ENCODE results near the gene TMEM106A.
"Not testable (repeated sequence)": the region's sequence is repeated elsewhere in the genome, so short reads cannot be mapped to it uniquely, and the experiment has no call there.

Gene TMEM106A

GRCh38 chr17:43216369-43216761 lies 4.7 kb downstream of the TMEM106A start:
- DNase-seq (ENCODE audit: low read depth) = no peak

DNA sequence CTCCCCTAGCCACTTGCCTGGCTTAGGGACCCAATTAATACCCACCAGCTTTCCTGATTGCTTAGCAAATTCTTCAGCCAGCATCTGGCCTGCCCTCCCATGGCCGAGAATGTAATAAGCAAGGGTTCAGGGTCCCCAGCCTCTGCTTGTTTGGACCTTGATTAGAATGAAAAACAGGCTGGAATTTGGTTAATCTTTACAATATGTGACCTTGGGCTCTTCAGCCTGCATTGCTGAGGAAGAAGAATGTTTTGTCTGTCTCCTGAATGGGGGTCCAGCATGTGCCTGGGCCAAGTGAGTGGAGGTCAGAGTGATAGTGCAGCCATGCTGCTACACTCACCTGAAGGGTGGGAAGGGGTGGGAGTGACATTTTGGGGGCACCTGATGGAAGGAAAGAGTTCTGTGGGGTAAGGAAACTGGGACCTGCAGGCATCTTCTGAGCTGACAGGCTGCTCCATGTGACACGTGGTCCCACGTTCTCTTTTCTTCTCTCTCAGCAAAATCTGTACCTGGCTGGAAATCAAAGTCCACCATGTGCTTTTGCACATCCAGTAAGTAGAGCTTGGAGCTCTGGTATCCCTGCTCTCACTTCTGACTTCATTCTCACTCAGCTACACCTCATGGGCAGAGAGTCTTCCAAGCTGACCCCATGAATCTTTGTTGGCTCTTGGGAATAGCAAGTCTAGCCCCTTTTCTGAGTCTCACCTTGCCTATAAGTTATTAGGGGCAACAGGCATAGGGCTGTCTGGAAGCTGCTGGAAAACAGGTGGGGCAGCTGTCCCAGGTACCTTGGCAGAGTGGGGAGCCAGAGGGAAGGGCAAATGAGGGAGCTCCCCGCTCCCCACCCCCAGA lies 5.3 kb downstream of the TMEM106A start:
- DNase-seq (ENCODE audit: low read depth) = no peak

GRCh38 chr17:43217614-43218087 lies 6.0 kb downstream of the TMEM106A start:
- DNase-seq (ENCODE audit: low read depth) = no peak

- DNase-seq (ENCODE audit: low read depth) = no peak
These were observed 7.3 kb downstream of the TMEM106A start for GRCh38 chr17:43219001-43219400.

DNA sequence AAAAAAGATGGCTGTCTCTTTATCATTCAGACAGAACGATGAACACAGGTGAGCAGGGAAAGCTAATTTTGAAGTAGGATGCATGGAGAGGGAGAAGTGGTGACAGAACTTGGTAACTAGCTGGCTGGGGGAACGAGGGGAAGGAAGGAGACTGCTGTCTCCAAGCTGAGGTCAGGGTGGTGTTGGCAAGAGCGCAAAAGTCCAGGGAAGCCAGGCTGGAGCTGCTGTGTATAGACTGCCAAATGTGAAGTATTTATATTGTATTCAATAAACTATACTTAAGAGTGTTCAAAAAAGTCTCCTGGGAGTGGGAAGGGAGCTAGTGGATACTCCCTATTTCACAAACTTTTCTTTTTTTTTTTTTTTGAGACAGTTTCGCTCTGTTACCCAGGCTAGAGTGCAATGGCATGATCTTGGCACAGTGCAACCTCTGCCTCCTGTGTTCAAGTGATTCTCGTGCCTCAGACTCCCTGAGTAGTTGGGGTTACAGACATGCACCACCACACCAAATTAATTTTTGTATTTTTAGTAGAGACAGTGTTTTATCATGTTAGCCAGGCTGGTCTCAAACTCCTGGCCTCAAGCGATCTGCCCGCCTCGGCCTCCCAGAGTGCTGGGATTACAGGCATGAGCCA lies 8.2 kb downstream of the TMEM106A start:
- no peak for DNase-seq (ENCODE audit: low read depth)

- DNase-seq (ENCODE audit: low read depth) = no peak
These were observed 8.9 kb downstream of the TMEM106A start for GRCh38 chr17:43220511-43221125.

DNA sequence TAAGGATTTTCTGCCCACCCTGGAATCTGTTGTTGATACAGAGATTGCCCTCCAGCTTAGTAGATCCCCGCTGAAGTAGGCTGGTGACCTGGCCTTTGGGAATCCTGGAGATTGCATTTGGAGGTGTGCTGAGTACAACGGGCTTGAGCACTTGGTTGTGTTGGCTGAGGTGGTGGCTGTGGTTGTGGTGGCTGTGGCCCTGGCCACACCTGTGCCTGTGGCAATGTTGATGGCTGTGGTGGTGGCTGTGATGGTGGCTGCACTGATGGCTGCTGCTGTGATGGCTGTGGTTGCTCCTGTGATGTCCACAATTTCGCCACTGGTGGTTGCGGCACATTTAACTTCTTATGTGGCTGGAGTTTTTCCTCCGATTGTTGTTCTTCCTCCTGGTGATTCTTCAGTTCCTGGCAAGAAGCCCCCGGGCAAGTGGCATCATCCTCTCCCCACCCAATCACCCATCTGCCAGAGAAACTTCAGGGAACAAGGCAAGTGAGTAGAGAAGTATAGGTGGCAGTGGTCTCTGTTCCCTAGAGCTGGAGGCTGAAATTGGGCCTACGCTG lies 12.6 kb downstream of the TMEM106A start:
- DNase-seq (ENCODE audit: low read depth) = no peak

DNA sequence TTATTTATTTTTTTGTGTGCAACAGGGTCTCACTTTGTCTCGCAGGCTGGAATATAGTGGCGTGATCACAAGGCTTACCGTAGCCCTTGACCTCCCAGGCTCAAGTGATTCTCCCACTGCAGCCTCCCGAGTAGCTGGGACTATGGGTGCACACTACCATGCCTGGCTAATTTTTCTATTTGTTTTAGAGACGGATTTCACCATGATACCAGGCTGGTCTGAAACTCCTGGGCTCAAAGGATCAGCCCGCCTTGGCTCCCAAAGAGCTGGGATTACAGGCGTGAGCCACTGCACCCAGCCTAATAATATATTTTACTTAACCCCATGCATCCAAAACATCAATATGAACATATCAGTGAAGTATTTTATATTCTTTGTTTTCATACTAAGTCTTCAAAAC lies 14.7 kb downstream of the TMEM106A start:
- no peak for DNase-seq (ENCODE audit: low read depth)

DNA sequence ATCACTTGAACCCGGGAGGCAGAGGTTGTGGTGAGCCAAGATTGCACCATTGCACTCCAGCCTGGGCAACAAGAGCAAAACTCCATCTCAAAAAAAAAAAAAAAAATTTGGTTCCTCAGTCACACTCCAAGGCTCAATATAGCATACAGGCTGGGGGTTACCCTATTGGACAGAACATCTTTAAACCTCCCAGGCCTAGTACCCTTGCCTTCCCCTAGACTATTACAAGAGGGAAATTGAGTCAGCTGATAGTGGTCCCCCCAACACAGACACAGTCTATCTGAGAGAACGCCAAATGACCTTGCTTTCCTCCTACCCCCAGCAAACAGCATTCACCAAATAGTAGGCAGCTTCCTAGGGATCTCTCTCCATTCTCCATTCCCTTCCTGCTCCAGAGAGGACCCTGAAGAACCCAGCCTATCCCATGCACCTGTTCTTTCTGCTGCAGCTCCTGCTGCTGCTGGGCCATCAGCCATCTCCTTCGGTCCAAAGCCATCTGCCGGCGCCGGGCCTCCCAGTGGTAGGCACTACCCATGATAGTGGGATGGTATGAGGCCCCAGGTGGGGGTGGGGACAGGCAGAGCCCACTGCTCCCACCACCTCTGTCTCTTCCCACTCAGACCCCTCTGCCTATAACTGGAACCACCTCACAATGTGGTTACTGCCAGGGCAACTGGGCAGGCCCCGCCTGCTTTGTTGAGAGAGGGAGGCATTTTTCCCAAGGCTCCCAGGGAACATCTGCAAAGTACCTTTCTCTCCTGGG lies 16.5 kb downstream of the TMEM106A start, which contains the start of gene CCDC200:
CCDC200 (minus strand) TSS at position 604 of the 763 bp plus-strand sequence; CDS start at position 535, 69 bp downstream.
- DNase-seq (ENCODE audit: low read depth) = not testable (repeated sequence)

GRCh38 chr17:43231205-43232020 lies 19.7 kb downstream of the TMEM106A start:
- not testable (repeated sequence) for DNase-seq (ENCODE audit: low read depth)

DNA sequence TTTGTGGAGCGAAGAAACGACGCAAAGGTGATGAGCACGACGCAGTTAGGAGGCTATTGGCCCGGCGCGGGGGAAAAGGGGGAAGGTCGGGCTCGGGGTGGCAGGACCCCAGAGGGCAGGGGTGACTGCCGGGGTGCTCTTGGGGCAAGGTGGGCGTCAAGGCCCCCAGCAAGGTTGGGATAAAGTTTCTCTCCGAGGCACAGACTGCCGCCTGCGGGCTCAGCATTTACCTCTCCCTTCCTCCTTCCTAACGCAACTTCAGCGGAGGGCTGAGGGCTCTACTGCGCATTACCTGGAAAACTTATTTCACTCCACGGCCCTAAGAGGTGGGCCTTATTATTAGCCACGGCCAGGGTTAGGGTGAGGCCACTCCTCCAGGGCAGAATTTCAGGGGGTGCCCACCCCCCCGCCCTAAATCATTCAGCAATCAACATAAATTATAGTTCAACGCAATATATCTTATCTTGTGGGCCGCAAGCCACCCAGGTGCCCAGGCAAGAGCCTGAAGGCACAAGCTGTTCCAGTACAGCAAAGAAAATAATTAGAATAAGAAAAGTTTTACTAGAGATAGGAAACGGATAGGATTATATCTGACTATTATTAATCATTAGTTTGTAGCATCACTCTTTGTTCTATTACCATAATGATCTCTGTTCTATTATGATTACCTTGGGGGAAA lies 20.5 kb downstream of the TMEM106A start:
- not testable (repeated sequence) for DNase-seq (ENCODE audit: low read depth)

DNA sequence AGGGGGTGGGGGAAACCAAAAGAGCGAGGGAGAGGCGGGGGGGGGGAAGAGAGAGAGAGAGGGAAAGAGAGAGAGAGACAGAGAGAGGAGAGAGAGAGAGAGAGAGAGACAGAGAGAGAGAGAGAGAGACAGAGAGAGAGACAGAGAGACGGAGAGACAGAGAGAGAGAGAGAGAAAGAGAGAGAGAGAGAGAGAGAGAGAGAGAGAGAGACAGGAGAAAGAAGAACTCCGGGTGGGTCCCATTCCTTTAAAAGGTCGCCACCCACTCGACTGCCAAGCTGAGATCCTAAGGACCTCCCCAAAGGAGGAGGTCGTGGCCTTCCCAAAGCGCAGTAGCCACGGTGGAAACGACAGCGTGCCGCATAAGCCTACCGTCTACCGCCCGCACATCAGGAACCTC lies 21.6 kb downstream of the TMEM106A start:
- DNase-seq (ENCODE audit: low read depth) = not testable (repeated sequence)

DNA sequence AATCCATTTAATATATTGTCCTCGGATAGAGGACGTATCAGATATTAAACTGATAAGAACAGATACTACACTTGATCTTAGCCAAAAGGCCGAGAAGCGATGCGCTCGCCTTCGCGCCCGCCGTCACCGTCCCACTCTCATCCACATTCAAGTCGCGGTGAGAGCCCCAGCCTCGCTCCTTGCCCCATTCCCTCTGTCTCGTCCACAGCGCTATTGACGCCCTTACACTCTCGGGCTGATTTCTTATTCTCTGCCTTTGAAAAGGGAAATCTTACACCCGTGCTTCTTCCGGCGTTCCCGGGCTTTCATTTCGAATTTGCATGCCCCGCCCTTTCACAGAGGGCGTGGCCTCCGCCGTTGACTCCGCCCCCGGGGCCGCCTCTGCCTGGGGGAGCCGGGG lies 22.2 kb downstream of the TMEM106A start, which contains the start of gene RNU2-1:
RNU2-1 (minus strand) TSS at position 101 of the 400 bp plus-strand sequence.
- not testable (repeated sequence) for DNase-seq (ENCODE audit: low read depth)

DNA sequence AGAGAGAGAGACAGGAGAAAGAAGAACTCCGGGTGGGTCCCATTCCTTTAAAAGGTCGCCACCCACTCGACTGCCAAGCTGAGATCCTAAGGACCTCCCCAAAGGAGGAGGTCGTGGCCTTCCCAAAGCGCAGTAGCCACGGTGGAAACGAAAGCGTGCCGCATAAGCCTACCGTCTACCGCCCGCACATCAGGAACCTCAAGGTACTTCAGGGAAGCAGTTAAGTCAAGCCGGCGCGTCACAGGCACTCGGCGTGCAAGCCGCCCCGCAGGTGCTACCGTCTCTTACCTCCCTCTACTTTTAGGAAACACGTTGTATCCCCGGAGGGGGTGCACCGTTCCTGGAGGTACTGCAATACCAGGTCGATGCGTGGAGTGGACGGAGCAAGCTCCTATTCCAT lies 27.9 kb downstream of the TMEM106A start:
- DNase-seq (ENCODE audit: low read depth) = not testable (repeated sequence)

DNA sequence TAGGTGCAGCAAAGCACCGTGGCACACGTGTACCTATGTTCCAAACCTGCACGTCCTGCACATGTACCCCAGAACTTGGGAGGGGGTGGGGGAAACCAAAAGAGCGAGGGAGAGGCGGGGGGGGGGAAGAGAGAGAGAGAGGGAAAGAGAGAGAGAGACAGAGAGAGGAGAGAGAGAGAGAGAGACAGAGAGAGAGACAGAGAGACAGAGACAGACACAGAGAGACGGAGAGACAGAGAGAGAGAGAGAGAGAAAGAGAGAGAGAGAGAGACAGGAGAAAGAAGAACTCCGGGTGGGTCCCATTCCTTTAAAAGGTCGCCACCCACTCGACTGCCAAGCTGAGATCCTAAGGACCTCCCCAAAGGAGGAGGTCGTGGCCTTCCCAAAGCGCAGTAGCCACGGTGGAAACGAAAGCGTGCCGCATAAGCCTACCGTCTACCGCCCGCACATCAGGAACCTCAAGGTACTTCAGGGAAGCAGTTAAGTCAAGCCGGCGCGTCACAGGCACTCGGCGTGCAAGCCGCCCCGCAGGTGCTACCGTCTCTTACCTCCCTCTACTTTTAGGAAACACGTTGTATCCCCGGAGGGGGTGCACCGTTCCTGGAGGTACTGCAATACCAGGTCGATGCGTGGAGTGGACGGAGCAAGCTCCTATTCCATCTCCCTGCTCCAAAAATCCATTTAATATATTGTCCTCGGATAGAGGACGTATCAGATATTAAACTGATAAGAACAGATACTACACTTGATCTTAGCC lies 29.1 kb downstream of the TMEM106A start:
- DNase-seq (ENCODE audit: low read depth) = not testable (repeated sequence)

DNA sequence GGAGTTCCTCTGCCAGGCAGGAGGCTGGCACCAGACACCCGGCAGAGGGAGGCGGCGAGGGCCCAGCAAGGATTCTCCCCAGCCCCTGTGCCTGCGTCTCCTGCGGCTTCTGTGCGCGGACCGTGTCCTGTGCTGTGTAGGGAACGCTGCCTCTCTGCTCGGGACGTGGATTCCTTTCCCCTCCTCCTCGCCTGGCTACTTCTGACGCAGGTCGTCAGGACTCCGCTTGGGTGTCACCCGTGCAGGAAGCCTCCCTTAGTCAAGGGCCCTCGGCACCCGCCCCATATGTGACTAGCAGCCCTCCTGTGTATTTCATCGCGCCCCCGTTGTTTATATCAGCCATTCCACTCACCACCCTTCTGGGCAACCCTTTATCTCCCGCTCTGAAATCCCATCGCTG lies 34.8 kb downstream of the TMEM106A start:
- not testable (repeated sequence) for DNase-seq (ENCODE audit: low read depth)
